Brain microvascular endothelial cell (primary cell): ENCODE results near the gene KCNN3.

ENCODE experiments used
- DNase-seq: peaks from one replicate; pipeline ENCODE4 v3.0.0-alpha.2; 2020
- H3K27ac ChIP-seq: fragments of 250-450 bp; sonication (Bioruptor Pico); 2 replicates; pipeline ENCODE4 v1.5.1; 2020; ENCODE audit warnings: mild to moderate bottlenecking, moderate library complexity
- H3K27me3 ChIP-seq: fragments of 250-450 bp; sonication (Bioruptor Pico); replicated peaks from 2 replicates; pipeline ENCODE4 v1.5.1; 2020; ENCODE audit warnings: mild to moderate bottlenecking
- H3K36me3 ChIP-seq: fragments of 250-450 bp; sonication (Bioruptor Pico); replicated peaks from 2 replicates; pipeline ENCODE4 v1.5.1; 2020; ENCODE audit warnings: mild to moderate bottlenecking
- H3K4me3 ChIP-seq: 2 replicates; pipeline ENCODE4 v1.5.1; 2011; ENCODE audit warnings: low read depth, mild to moderate bottlenecking, control low read depth, low read length, moderate library complexity
- in situ Hi-C: cut with HindIII; loops from 2 replicates; pipeline ENCODE4 v1.10.0; 2017; ENCODE audit warnings: low sequenced_read_pairs, low pct_ligation_motif_present
- TF ChIP-seq, protein P1 (sequence below): IDR thresholded peaks from 2 replicates; pipeline ENCODE4 v1.5.1; 2011; ENCODE audit warnings: low read depth, mild to moderate bottlenecking, moderate library complexity, low read length, control low read depth, inconsistent platforms; ENCODE audit errors: missing control alignments

The KCNN3 gene

DNA sequence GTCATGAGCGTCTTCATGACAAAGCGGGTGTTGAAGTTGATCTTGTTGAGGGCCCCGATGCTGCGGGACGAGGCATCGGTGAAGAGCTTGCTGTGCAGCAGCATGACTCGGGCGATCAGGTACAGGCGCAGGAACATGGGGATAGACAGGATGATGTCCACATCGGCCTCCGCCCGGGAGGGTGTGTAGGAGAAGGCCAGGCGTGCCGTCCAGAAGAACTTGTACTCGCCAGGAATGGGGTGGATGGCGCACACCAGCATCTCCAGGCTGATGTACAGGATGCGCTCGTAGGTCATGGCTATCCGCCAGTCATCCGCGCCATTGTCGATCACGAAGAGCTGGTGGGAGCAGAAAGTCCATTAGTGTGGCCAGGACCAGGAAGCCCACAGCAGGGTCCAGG, 98.0 kb downstream of the KCNN3 start:
- DNase-seq, result no peak
- no peaks in the 10 kb centered on the region for H3K27me3 ChIP-seq
- TF ChIP-seq, protein P1, sequence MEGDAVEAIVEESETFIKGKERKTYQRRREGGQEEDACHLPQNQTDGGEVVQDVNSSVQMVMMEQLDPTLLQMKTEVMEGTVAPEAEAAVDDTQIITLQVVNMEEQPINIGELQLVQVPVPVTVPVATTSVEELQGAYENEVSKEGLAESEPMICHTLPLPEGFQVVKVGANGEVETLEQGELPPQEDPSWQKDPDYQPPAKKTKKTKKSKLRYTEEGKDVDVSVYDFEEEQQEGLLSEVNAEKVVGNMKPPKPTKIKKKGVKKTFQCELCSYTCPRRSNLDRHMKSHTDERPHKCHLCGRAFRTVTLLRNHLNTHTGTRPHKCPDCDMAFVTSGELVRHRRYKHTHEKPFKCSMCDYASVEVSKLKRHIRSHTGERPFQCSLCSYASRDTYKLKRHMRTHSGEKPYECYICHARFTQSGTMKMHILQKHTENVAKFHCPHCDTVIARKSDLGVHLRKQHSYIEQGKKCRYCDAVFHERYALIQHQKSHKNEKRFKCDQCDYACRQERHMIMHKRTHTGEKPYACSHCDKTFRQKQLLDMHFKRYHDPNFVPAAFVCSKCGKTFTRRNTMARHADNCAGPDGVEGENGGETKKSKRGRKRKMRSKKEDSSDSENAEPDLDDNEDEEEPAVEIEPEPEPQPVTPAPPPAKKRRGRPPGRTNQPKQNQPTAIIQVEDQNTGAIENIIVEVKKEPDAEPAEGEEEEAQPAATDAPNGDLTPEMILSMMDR, result no peak
- no peak overlapping the region for H3K27ac ChIP-seq
- no peak overlapping the region for H3K4me3 ChIP-seq
- in situ Hi-C loops, result no loop called here
- no peaks in the 10 kb centered on the region for H3K36me3 ChIP-seq

DNA sequence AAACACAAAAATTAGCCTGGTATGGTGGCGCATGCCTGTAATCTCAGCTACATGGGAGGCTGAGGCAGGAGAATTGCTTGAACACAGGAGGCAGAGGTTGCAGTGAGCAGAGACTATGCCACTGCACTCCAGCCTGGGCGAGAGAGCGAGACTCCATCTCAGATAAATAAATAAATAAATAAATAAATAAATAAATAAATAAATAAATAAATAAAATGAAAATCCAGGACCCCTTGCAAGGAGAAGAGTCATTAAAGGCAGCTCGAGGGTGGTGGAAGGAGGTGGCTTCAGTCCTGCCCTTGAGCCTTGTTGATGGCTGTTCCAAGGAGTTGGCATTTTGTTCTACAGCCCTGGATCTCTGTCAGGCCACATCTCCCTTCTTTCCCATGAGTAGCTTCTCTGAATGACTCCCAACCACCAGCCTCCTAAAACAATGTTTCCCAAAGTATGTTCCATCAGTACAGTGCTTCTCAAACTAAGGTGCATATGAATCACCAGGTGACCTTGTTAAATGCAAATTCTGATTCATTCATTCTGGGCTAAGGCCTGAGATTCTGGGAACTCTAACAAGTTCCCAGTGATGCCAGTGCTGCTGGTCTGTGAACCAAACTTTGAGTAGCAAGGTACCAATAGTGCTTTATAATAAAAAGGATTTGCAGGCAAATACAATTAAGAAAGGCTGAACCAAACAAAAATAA, 99.0 kb downstream of the KCNN3 start:
- in situ Hi-C loops, result no loop called here
- H3K27me3 ChIP-seq, result no peaks in the 10 kb centered on the region

DNA sequence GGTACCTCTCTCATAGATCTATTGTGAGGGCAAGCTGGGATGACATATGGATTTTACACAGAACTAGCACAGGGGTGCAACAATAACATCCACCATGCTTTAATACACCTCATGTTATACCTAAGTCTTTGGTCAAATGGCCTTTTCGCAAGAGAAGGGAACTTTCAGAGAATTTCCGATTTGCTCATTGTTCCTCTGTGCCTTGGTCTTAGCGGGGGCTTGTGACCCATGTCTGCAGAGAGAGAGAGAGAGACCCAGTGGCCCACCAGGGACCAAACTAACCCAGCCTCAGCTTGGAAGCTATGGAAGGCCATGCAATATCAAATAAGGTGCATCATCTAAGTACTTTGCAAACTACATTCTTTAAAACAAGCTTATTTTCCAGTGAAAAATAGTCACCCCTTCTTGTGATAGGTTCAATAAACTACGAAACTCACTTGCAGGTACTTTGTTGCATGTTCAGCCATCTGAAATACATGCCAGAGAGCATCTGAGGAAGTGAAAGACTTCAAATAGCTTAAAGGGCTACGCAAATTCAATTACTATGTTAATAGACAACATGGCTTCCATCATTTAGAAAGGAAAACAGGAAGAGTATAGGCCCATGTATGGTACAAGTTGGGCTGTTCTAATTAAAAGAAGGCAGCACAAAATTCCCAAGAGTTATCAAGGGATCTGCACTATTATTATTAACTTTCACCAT, 100.7 kb downstream of the KCNN3 start:
- no peak for DNase-seq
- Histone ChIP-seq H3K36me3 (no peaks in the 10 kb centered on the region), H3K27me3 (no peaks in the 10 kb centered on the region), H3K4me3 (no peak overlapping the region), H3K27ac (no peak overlapping the region)
- in situ Hi-C loops, result no loop called here
- TF ChIP-seq, protein P1, result no peak

More for the DNA sequence above, 99.0 kb downstream of the KCNN3 start:
- Histone ChIP-seq H3K4me3 (no peak overlapping the region), H3K27ac (no peak overlapping the region), H3K36me3 (no peaks in the 10 kb centered on the region)
- no peak for DNase-seq
- TF ChIP-seq, protein P1, result no peak

DNA sequence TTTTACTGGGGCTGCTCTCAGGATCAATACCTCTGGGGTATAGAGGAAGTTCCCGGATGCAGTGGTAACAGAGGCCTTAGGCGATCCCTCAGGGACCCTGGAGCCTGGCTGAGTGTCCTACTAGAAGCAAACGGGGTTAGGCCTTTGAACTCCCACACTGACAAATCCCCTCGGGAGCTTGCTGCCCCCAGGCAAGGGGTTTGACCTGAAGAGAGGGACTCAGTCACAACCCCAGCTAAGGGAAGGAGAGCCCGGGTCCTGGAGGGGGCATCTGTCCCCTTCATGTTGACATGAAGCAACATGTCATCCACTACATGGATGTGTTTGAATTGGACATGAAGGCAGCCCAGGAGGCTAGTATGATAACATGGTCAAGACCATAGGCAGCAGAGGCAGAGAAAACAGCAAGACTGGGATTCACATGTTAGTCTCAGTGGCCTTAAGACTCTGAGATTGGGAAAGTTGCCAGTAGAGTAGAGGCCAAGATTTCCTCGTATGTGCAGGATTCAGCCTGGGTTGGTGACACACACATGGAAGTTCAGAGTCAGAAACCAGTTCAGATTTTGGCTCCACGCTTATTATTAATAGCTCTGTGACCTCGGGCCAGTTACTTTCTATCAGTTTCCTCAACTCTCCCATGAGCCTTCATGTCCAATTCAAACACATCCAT, 101.5 kb downstream of the KCNN3 start:
- peaks cover 2% of the 10 kb centered on the region for H3K27me3 ChIP-seq
- H3K4me3 ChIP-seq, result no peak overlapping the region
- in situ Hi-C loops, result no loop called here
- no peaks in the 10 kb centered on the region for H3K36me3 ChIP-seq
- DNase-seq, result peak; percentile 19
- no peak overlapping the region for H3K27ac ChIP-seq
- TF ChIP-seq, protein P1, result no peak

DNA sequence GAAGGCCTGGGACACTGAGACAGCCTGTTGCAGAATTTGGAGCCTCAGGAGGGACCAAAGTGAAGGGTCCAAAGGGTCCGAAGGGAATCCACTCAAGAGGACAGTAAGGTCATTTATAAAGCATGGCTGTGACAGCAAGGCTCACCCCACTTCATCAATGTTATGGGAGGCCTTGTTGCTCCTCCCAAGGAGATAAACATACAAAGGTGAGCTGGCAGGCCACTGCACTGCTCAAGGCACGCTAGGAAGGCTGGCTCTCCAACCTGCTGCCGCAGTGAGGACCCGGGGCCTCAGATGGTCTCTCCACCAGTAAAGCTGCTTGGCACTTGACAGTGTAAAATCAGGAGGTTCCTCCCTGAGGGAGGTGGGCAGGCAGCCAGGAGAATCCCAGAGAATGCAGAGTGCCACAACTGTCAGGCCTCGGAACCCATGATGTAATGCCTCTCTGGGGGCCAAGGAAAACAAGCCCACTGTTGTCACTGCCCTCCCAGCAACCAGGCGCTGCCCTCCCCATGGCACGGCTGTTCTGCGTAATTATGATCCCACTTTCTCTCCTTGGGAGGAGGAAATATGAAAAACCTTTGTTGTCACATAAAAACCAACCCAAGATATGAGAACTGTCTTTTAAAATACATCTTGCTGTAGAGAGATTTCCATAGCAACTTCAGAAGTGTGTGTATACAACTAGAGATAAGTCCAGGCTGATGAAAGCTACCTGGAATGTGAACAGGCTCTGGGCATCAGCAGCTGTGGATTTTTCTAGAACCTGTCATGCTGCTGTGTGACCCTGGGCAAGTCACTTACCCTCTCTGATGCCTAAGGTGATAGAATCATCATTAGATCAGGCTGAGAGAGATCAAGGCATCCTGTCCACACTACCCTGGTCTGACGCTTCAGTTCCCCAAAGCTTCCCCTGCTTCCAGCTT, 102.5 kb downstream of the KCNN3 start:
- Histone ChIP-seq H3K4me3 (no peak overlapping the region), H3K27ac (peak overlapping the region; percentile 29), H3K27me3 (peaks cover 5% of the 10 kb centered on the region), H3K36me3 (no peaks in the 10 kb centered on the region)
- in situ Hi-C loops, result no loop called here
- TF ChIP-seq, protein P1, result no peak
- peak; percentile 82 for DNase-seq
